ENCODE measurements around the gene PLCB1. TPM values are rescaled to one million over a fixed set of nuclear protein-coding genes. Genes with fewer than 3 reads are reported as not detected.

PLCB1 gene
- total and polyA plus RNA-seq, 2 experiments from 2014 or later: 6.7 to 20.5 TPM

- Histone ChIP-seq H3K4me1 (ENCODE audit: insufficient read depth) (no peaks in the 10 kb centered on the region), H3K4me3 (no peak overlapping the region), H3K79me2 (no peaks in the 10 kb centered on the region), H2AFZ (no peak overlapping the region), H3K27me3 (no peaks in the 10 kb centered on the region), H3K36me3 (replicated peaks; ENCODE audit: insufficient read depth, low read depth) (no peaks in the 10 kb centered on the region), H4K20me1 (ENCODE audit: insufficient read depth, poor library complexity, severe bottlenecking) (no peaks in the 10 kb centered on the region), H3K9me2 (replicated peaks; ENCODE audit: insufficient read depth) (no peaks in the 10 kb centered on the region), H3K4me2 (no peak overlapping the region), H3K9me3 (ENCODE audit: low read depth) (no peaks in the 10 kb centered on the region), H3K27ac (no peak overlapping the region)
- 73% methylated on average over 5 of the region's 5 CpGs for WGBS (ENCODE audit: low lambda C conversion rate, missing lambda C conversion rate)
- no peak for DNase-seq (ENCODE audit: low spot score)
- TF ChIP-seq EZH2phosphoT487 (IDR thresholded peaks at IDR 0.05; ENCODE audit: low read depth, severe bottlenecking, unreplicated experiment): no peak
- TF ChIP-seq CTCF (IDR thresholded peaks at IDR 0.05; ENCODE audit: poor library complexity): no peak
- no peak for TF ChIP-seq EZH2 (IDR thresholded peaks at IDR 0.05; ENCODE audit: borderline replicate concordance)
Measured at GRCh38 chr20:8366303-8366923, 234.3 kb downstream of the PLCB1 start.

GRCh38 chr20:8367689-8368088, 235.6 kb downstream of the PLCB1 start:
- Histone ChIP-seq H3K9me2 (replicated peaks; ENCODE audit: insufficient read depth) (no peaks in the 10 kb centered on the region), H2AFZ (no peak overlapping the region), H3K4me1 (ENCODE audit: insufficient read depth) (no peaks in the 10 kb centered on the region), H3K79me2 (no peaks in the 10 kb centered on the region), H3K9me3 (ENCODE audit: low read depth) (no peaks in the 10 kb centered on the region), H3K27me3 (no peaks in the 10 kb centered on the region), H3K36me3 (replicated peaks; ENCODE audit: insufficient read depth, low read depth) (no peaks in the 10 kb centered on the region), H4K20me1 (ENCODE audit: insufficient read depth, poor library complexity, severe bottlenecking) (no peaks in the 10 kb centered on the region), H3K4me2 (no peak overlapping the region), H3K27ac (no peak overlapping the region), H3K4me3 (no peak overlapping the region)
- TF ChIP-seq EZH2phosphoT487 (IDR thresholded peaks at IDR 0.05; ENCODE audit: low read depth, severe bottlenecking, unreplicated experiment) (no peak), CTCF (IDR thresholded peaks at IDR 0.05; ENCODE audit: poor library complexity) (no peak), EZH2 (IDR thresholded peaks at IDR 0.05; ENCODE audit: borderline replicate concordance) (no peak)
- DNase-seq (ENCODE audit: low spot score): no peak
- WGBS (ENCODE audit: low lambda C conversion rate, missing lambda C conversion rate): 88% methylated on average over 7 of the region's 7 CpGs

GRCh38 chr20:8368670-8369069, 236.6 kb downstream of the PLCB1 start:
- Histone ChIP-seq H3K4me1 (ENCODE audit: insufficient read depth) (no peaks in the 10 kb centered on the region), H3K4me2 (no peak overlapping the region), H3K9me3 (ENCODE audit: low read depth) (no peaks in the 10 kb centered on the region), H2AFZ (no peak overlapping the region), H4K20me1 (ENCODE audit: insufficient read depth, poor library complexity, severe bottlenecking) (no peaks in the 10 kb centered on the region), H3K4me3 (no peak overlapping the region), H3K79me2 (no peaks in the 10 kb centered on the region), H3K27ac (no peak overlapping the region), H3K27me3 (no peaks in the 10 kb centered on the region), H3K36me3 (replicated peaks; ENCODE audit: insufficient read depth, low read depth) (no peaks in the 10 kb centered on the region), H3K9me2 (replicated peaks; ENCODE audit: insufficient read depth) (no peaks in the 10 kb centered on the region)
- DNase-seq (ENCODE audit: low spot score): no peak
- WGBS (ENCODE audit: low lambda C conversion rate, missing lambda C conversion rate): 96% methylated on average over 3 of the region's 3 CpGs
- TF ChIP-seq CTCF (IDR thresholded peaks at IDR 0.05; ENCODE audit: poor library complexity) (no peak), EZH2phosphoT487 (IDR thresholded peaks at IDR 0.05; ENCODE audit: low read depth, severe bottlenecking, unreplicated experiment) (no peak), EZH2 (IDR thresholded peaks at IDR 0.05; ENCODE audit: borderline replicate concordance) (no peak)

Data from hepatocyte (in vitro differentiated cells).